SU-DHL-6 (cell line): ENCODE measurements around the gene RORB.

ENCODE experiments used
- EZH2phosphoT487 ChIP-seq: fragments of 200-600 bp; sonication (generic), shearing (Covaris generic); conservative IDR thresholded peaks from 2 replicates; pipeline ENCODE4 v1.6.1; 2018; ENCODE audit warnings: mild to moderate bottlenecking, antibody characterized with exemption, low read length, moderate library complexity, mixed read lengths
- TF ChIP-seq, protein P1 (sequence below): fragments of 200-600 bp; sonication (generic); IDR thresholded peaks from one replicate; pipeline ENCODE4 v1.5.1; 2017; ENCODE audit warnings: antibody characterized with exemption, mild to moderate bottlenecking, low read length, moderate library complexity; ENCODE audit not compliant: insufficient read depth, poor library complexity, severe bottlenecking

DNA sequence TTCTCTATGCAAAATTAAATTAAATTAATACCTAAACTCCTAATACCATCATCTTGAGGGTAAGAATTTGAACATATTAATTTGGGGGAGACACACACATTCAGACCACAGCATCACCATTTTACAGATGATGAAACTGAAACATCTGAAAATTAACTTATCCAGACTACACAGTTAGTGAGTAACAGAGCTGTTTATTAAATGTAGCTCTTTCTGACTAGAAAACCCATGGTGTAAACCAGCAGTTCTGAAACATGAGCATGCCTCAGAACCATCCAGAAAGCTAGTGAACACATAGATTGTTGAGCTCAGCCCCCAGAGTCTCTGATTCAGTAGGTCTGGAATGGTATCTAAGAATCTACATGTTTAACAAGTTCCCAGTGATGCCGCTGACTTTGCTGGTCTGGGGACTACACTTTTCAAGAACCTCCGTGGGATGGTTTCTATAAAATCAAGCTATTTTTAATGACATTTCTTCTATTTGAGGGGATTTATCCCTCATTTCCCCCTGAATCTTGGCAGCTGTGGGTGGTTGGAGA is 113.5 kb downstream of the RORB start:
- TF ChIP-seq, protein P1, sequence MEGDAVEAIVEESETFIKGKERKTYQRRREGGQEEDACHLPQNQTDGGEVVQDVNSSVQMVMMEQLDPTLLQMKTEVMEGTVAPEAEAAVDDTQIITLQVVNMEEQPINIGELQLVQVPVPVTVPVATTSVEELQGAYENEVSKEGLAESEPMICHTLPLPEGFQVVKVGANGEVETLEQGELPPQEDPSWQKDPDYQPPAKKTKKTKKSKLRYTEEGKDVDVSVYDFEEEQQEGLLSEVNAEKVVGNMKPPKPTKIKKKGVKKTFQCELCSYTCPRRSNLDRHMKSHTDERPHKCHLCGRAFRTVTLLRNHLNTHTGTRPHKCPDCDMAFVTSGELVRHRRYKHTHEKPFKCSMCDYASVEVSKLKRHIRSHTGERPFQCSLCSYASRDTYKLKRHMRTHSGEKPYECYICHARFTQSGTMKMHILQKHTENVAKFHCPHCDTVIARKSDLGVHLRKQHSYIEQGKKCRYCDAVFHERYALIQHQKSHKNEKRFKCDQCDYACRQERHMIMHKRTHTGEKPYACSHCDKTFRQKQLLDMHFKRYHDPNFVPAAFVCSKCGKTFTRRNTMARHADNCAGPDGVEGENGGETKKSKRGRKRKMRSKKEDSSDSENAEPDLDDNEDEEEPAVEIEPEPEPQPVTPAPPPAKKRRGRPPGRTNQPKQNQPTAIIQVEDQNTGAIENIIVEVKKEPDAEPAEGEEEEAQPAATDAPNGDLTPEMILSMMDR = no peak
- TF ChIP-seq EZH2phosphoT487 = no peak
